H1 (cell line): ENCODE measurements around the gene ERAS. TPM values are rescaled to one million over a fixed set of nuclear protein-coding genes. Genes with fewer than 3 reads are reported as not detected.

Source experiments
- CTCF ChIA-PET: fragments of 300-600 bp; sonication (Branson Sonifier 250); formaldehyde crosslinking; loops from one replicate; lab custom pipeline; 2021; ENCODE audit not compliant: partially characterized antibody; lab: Charles Lee
- POLR2A ChIA-PET: fragments of 300-600 bp; sonication (Branson Sonifier 250); formaldehyde crosslinking; loops from one replicate; lab custom pipeline; 2021; ENCODE audit warnings: inconsistent platforms; ENCODE audit not compliant: partially characterized antibody; lab: Charles Lee
- DNase-seq, 2 experiments: peaks; one replicate each; pipeline versions ENCODE4 v3.0.0 to v3.0.0-alpha.2; 2010 to 2022; ENCODE audit warnings: low spot score in 2 of 2, low read depth in 1 of 2, mixed read lengths in 1 of 2
- FAIRE-seq: peaks from 2 replicates; lab custom pipeline; 2011; peaks lifted over from hg19 to GRCh38; lab: Jason Lieb, UNC
- H2AFZ ChIP-seq: 2 replicates; pipeline ENCODE4 v1.8.1; 2012; ENCODE audit warnings: low read length, inconsistent platforms
- H2AK5ac ChIP-seq: 2 replicates; pipeline ENCODE4 v1.6.1; 2013; ENCODE audit warnings: low read depth, low read length
- H2BK120ac ChIP-seq: replicated peaks from 2 replicates; pipeline ENCODE3; 2013; ENCODE audit warnings: low read depth, low read length, inconsistent platforms
- H2BK12ac ChIP-seq: 2 replicates; pipeline ENCODE4 v1.6.1; 2013; ENCODE audit warnings: low read depth, low read length
- H2BK15ac ChIP-seq: 2 replicates; pipeline ENCODE4 v1.6.1; 2013; ENCODE audit warnings: low read length
- H2BK20ac ChIP-seq: 2 replicates; pipeline ENCODE4 v1.6.1; 2013; ENCODE audit warnings: low read length
- H2BK5ac ChIP-seq: 2 replicates; pipeline ENCODE4 v1.6.1; 2013; ENCODE audit warnings: low read depth, low read length
- H3K14ac ChIP-seq: 2 replicates; pipeline ENCODE4 v1.6.1; 2013; ENCODE audit warnings: inconsistent platforms; ENCODE audit not compliant: insufficient read length
- H3K18ac ChIP-seq: 2 replicates; pipeline ENCODE4 v1.6.1; 2013; ENCODE audit warnings: low read length; ENCODE audit errors: extremely low read depth
- H3K23ac ChIP-seq: 2 replicates; pipeline ENCODE4 v1.6.1; 2013; ENCODE audit warnings: inconsistent platforms; ENCODE audit not compliant: insufficient read length
- H3K23me2 ChIP-seq: 2 replicates; pipeline ENCODE4 v1.6.1; 2013; ENCODE audit warnings: low read depth, low read length
- H3K27ac ChIP-seq: 2 replicates; pipeline ENCODE4 v1.6.1; 2011; ENCODE audit warnings: low read depth, low read length, inconsistent platforms
- H3K27me3 ChIP-seq, 4 experiments: replicated peaks in 1 of 4; 1 replicate in 1 of 4; 2 replicates in 3 of 4; pipeline versions ENCODE4 v1.6.1 to v1.8.1; 2011 to 2013; ENCODE audit warnings: low read length in 3 of 4, mild to moderate bottlenecking in 3 of 4, inconsistent platforms in 2 of 4, mixed read lengths in 2 of 4, moderate library complexity in 1 of 4; ENCODE audit not compliant: control insufficient read depth in 3 of 4, insufficient read depth in 3 of 4; ENCODE audit errors: extremely low read depth in 1 of 4
- H3K36me3 ChIP-seq, 4 experiments: 2 replicates each; pipeline versions ENCODE4 v1.6.1 to v1.8.1; 2011 to 2013; ENCODE audit warnings: mild to moderate bottlenecking in 4 of 4, low read length in 3 of 4, moderate library complexity in 2 of 4, control low read depth in 1 of 4, inconsistent platforms in 1 of 4; ENCODE audit not compliant: insufficient read depth in 4 of 4, control insufficient read depth in 2 of 4
- H3K4ac ChIP-seq: replicated peaks from 2 replicates; pipeline ENCODE3; 2013; ENCODE audit warnings: low read length, low read depth, mixed read lengths, inconsistent platforms; ENCODE audit not compliant: insufficient read length
- H3K4me1 ChIP-seq, 4 experiments: replicated peaks in 1 of 4; 1 replicate in 1 of 4; 2 replicates in 3 of 4; pipeline versions ENCODE4 v1.6.1 to v1.8.1; 2011 to 2013; ENCODE audit warnings: low read length in 3 of 4, inconsistent platforms in 2 of 4, mixed read lengths in 1 of 4; ENCODE audit not compliant: insufficient read depth in 4 of 4, control insufficient read depth in 3 of 4
- H3K4me2 ChIP-seq, 2 experiments: 2 replicates each; pipeline versions ENCODE4 v1.6.1 to v1.8.1; 2011 to 2013; ENCODE audit warnings: low read depth in 2 of 2, low read length in 2 of 2, control low read depth in 1 of 2, inconsistent platforms in 1 of 2, mild to moderate bottlenecking in 1 of 2; ENCODE audit not compliant: insufficient read depth in 1 of 2
- H3K4me3 ChIP-seq, 4 experiments: fragments of 200-600, 300-600 bp in 1 of 4; sonication (generic), shearing (Covaris generic), sonication (Bioruptor Twin) in 1 of 4; 2 replicates each; pipeline versions ENCODE4 v1.5.1 to v1.8.1; 2011 to 2016; ENCODE audit warnings: low read length in 4 of 4, low read depth in 3 of 4, control low read depth in 2 of 4, inconsistent platforms in 2 of 4, mild to moderate bottlenecking in 2 of 4, mixed read lengths in 1 of 4, moderate library complexity in 1 of 4; ENCODE audit not compliant: insufficient read depth in 2 of 4; ENCODE audit errors: extremely low read depth in 1 of 4
- H3K56ac ChIP-seq: replicated peaks from 2 replicates; pipeline ENCODE3; 2013; ENCODE audit warnings: low read depth, mild to moderate bottlenecking, mixed read lengths, low read length, inconsistent platforms; ENCODE audit not compliant: insufficient read length
- H3K79me1 ChIP-seq: 2 replicates; pipeline ENCODE4 v1.6.1; 2013; ENCODE audit warnings: low read depth, low read length, control low read depth
- H3K79me2 ChIP-seq, 2 experiments: 2 replicates each; pipeline versions ENCODE4 v1.6.1 to v1.8.1; 2012 to 2013; ENCODE audit warnings: low read length in 2 of 2, mild to moderate bottlenecking in 2 of 2, inconsistent platforms in 1 of 2; ENCODE audit not compliant: insufficient read depth in 2 of 2, control insufficient read depth in 1 of 2
- H3K9ac ChIP-seq, 4 experiments: replicated peaks in 1 of 4; 1 replicate in 1 of 4; 2 replicates in 3 of 4; pipeline versions ENCODE4 v1.6.1 to v1.8.1; 2011 to 2013; ENCODE audit warnings: low read depth in 3 of 4, low read length in 3 of 4, control low read depth in 2 of 4, mild to moderate bottlenecking in 2 of 4, moderate library complexity in 2 of 4, inconsistent platforms in 1 of 4; ENCODE audit errors: extremely low read depth in 1 of 4
- H3K9me3 ChIP-seq, 2 experiments: 2 replicates each; pipeline versions ENCODE4 v1.6.1 to v1.8.1; 2012 to 2013; ENCODE audit warnings: mild to moderate bottlenecking in 2 of 2, moderate library complexity in 2 of 2, control low read depth in 1 of 2, inconsistent platforms in 1 of 2, low read depth in 1 of 2, low read length in 1 of 2, mixed read lengths in 1 of 2; ENCODE audit not compliant: insufficient read depth in 2 of 2
- H4K20me1 ChIP-seq, 2 experiments: replicated peaks in 1 of 2; 2 replicates each; pipeline versions ENCODE3 to v1.8.1; 2011 to 2013; ENCODE audit warnings: inconsistent platforms in 2 of 2, low read length in 2 of 2, mild to moderate bottlenecking in 1 of 2; ENCODE audit not compliant: insufficient read depth in 2 of 2, control insufficient read depth in 1 of 2
- H4K5ac ChIP-seq: 2 replicates; pipeline ENCODE4 v1.6.1; 2013; ENCODE audit warnings: low read length, low read depth, mixed read lengths, inconsistent platforms; ENCODE audit not compliant: insufficient read length
- H4K8ac ChIP-seq: 2 replicates; pipeline ENCODE4 v1.8.0; 2013; ENCODE audit warnings: mild to moderate bottlenecking, moderate library complexity, low read length, inconsistent platforms; ENCODE audit not compliant: insufficient read depth; ENCODE audit errors: extremely low read depth
- H4K91ac ChIP-seq: replicated peaks from 2 replicates; pipeline ENCODE3; 2013; ENCODE audit warnings: low read length, mixed read lengths, inconsistent platforms; ENCODE audit not compliant: insufficient read length
- CHD2 ChIP-seq: IDR thresholded peaks from 2 replicates; pipeline ENCODE4 v1.6.1; 2012; ENCODE audit warnings: low read length, improper control_type of control experiment
- KDM5A ChIP-seq: fragments of 200-600 bp; IDR thresholded peaks from 2 replicates; pipeline ENCODE4 v1.7.1; 2012; ENCODE audit warnings: mild to moderate bottlenecking, low read length, inconsistent platforms, mixed read lengths
- POLR2A ChIP-seq, 2 experiments: IDR thresholded peaks; 1 replicate in 1 of 2; 2 replicates in 1 of 2; pipeline ENCODE4 v1.6.1; 2011; ENCODE audit warnings: low read depth in 2 of 2, low read length in 2 of 2, mild to moderate bottlenecking in 2 of 2; ENCODE audit errors: control extremely low read depth in 1 of 2
- POLR2AphosphoS5 ChIP-seq: IDR thresholded peaks from 2 replicates; pipeline ENCODE4 v1.6.1; 2011; ENCODE audit warnings: low read depth, low read length
- SP2 ChIP-seq: IDR thresholded peaks from 2 replicates; pipeline ENCODE4 v1.6.1; 2012; ENCODE audit warnings: mild to moderate bottlenecking, low read length, inconsistent platforms
- TEAD4 ChIP-seq: IDR thresholded peaks from 2 replicates; pipeline ENCODE4 v1.6.1; 2012; ENCODE audit warnings: low read depth, low read length, inconsistent platforms, mixed read lengths
- WGBS, 2 experiments: shearing (Covaris generic) in 1 of 2; methylation state at CpG; one replicate each; pipeline versions ENCODE4 v1.1.6 to v1.1.7; 2013 to 2015; ENCODE audit warnings: low lambda C conversion rate in 2 of 2, mixed read lengths in 2 of 2, inconsistent platforms in 1 of 2, low coverage in 1 of 2, missing lambda C conversion rate in 1 of 2; ENCODE audit not compliant: insufficient replicate concordance in 2 of 2, insufficient coverage in 1 of 2, insufficient read length in 1 of 2; ENCODE audit errors: extremely low coverage in 1 of 2, missing lambda C conversion rate in 1 of 2; 5-methylcytosine and 5-hydroxymethylcytosine counted together
- polyA plus RNA-seq, 7 experiments: library from polyadenylated mRNA; depleted of rRNA in 3 of 7; stranded (reverse) in 5 of 7; unstranded in 2 of 7; fragments of >200 nt in 5 of 7; fragments of 200-250 nt in 2 of 7; gene quantifications; 1 replicate in 5 of 7; 2 replicates in 1 of 7; 4 replicates in 1 of 7; pipeline versions ENCODE4 v1.2.1 to v1.2.3, GENCODE V29; 2011 to 2013; ENCODE audit warnings: missing spikeins in 2 of 7, mixed read lengths in 2 of 7
- total RNA-seq: library from RNA; stranded (reverse); fragmentation: NEBNext Ultra II Directional; extraction: Animal tissue kit (Norgen Biotek cat#: 25700); gene quantifications from 2 replicates; pipeline ENCODE4 v1.2.1, GENCODE V29; 2021

ERAS gene
- total and polyA plus RNA-seq, 2 of the 8 experiments (the other 6 are each of a cell fraction or from before 2014, with no cell fraction given), result 0.70 TPM; not detected in 1

DNA sequence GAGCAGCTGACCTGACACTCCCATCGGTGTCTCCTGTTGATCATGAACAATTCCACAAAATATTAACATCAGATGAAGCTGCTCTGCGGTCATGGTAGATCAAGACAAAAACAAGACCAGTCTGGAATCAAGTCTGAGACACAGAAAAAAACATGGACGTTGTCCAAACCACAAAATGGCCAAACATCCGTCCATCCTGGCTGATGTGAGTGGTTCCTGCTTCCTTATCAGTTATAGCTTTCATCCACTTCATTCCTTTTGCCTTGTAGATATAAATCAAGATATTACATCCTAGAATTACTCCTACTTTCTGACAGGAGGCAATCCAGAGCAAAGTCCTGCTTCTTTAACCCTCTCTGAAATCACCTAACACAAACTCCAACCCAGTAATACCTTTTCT, 37.9 kb downstream of the ERAS start:
- no peak overlapping the region for H2BK12ac ChIP-seq
- no peak overlapping the region for H3K4ac ChIP-seq
- H3K56ac ChIP-seq, result no peak overlapping the region
- H3K4me3 ChIP-seq, result no peak overlapping the region
- H4K91ac ChIP-seq, result no peak overlapping the region
- 86% methylated on average over 4 of the region's 4 CpGs; no CpG with 5 or more reads in 1 of the 2 experiments for WGBS, 2 experiments
- DNase-seq, result no peak
- no peaks in the 10 kb centered on the region for H3K27me3 ChIP-seq
- H3K27ac ChIP-seq, result no peak overlapping the region
- H3K14ac ChIP-seq, result no peak overlapping the region
- no peak overlapping the region for H2BK120ac ChIP-seq
- H4K8ac ChIP-seq, result no peak overlapping the region
- no peaks in the 10 kb centered on the region for H3K79me2 ChIP-seq
- no peaks in the 10 kb centered on the region for H3K23me2 ChIP-seq
- H3K18ac ChIP-seq, result no peak overlapping the region
- no peak overlapping the region for H2BK20ac ChIP-seq
- H2BK15ac ChIP-seq, result no peak overlapping the region
- CTCF ChIA-PET, result no interaction called here
- H3K9me3 ChIP-seq, result no peaks in the 10 kb centered on the region
- no peak overlapping the region for H2AFZ ChIP-seq
- no peak overlapping the region for H2BK5ac ChIP-seq
- peaks cover 0 to 3% (median 0%) of the 10 kb centered on the region in 4 experiments; a peak in 1 of 7 replicates for H3K4me1 ChIP-seq
- no peak overlapping the region for H3K9ac ChIP-seq
- H2AK5ac ChIP-seq, result no peak overlapping the region
- no peak for FAIRE-seq
- no peak overlapping the region for H3K23ac ChIP-seq
- POLR2A ChIA-PET, result no interaction called here
- H3K4me2 ChIP-seq, result no peak overlapping the region
- H3K79me1 ChIP-seq, result no peaks in the 10 kb centered on the region
- H4K5ac ChIP-seq, result no peak overlapping the region
- no peaks in the 10 kb centered on the region for H3K36me3 ChIP-seq
- no peaks in the 10 kb centered on the region for H4K20me1 ChIP-seq
- TF ChIP-seq SP2 (no peak), CHD2 (no peak), KDM5A (no peak), TEAD4 (no peak), POLR2AphosphoS5 (no peak), POLR2A (IDR thresholded peaks at IDR 0.05; ENCODE audit: control extremely low read depth in 1 of 2, low read depth in 2 of 2, low read length in 2 of 2) (no peak)
